GM13976 (cell line): ENCODE results near the gene SLC13A3.

ENCODE experiments used
- DNase-seq: peaks from one replicate; pipeline ENCODE4 v3.0.0; 2012; ENCODE audit warnings: low spot score
- CTCF ChIP-seq: IDR thresholded peaks from 2 replicates; pipeline ENCODE4 v1.5.1; 2012; ENCODE audit warnings: borderline replicate concordance, mild to moderate bottlenecking; ENCODE audit not compliant: insufficient read depth; ENCODE audit errors: extremely low read depth, missing control alignments, control extremely low read depth
- in situ Hi-C: fragments of 300-500 bp; cut with MboI; formaldehyde crosslinking; loops from one replicate; pipeline ENCODE4 v1.12.0; 2022; ENCODE audit warnings: low sequenced_read_pairs, mixed read lengths, inconsistent platforms; ENCODE audit not compliant: unreplicated experiment

The SLC13A3 gene

DNA sequence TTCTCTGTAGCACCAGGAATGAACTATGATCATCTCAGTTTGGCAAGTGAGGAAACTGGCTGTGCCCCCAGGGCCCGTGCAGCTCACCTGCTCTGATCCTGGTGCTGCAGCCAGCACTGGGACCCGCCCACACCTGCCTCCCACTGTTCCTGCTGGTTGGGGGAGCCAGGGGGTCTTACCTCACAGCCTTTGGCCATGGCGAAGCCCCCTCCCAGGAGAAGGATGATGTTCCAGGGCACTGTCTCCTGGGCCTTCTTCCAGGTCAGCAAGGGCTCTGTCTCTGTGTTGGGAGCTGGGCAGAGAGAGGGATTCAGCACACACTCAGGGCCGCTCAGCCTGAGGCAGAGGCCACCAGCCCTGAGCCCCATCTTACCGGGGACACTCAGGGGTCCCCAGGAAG, 75.9 kb downstream of the SLC13A3 start:
- no peak for TF ChIP-seq CTCF
- no peak for DNase-seq
- in situ Hi-C loops = no loop called here

- TF ChIP-seq CTCF = no peak
- in situ Hi-C loops = no loop called here
- no peak for DNase-seq
These were observed 77.3 kb downstream of the SLC13A3 start for GRCh38 chr20:46573788-46574584.

DNA sequence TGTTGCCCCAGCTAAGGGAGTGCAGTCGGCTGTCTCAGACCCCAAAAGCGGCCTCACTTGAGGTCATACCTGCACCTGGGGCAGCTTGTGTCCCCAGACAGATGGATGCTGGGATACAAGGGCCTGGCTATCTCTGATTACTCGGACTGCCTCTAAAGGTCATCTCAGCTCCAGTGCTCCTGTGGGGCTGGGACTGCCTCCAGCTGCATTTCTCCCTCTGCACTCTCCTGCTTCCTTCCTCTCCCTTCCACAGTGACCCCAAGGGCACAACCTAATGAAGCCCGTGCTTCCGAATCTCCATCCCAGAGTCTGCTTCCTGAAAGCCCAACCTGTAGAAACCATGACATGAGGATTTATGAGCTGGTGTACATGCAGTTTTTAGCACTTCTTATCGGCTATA, 78.0 kb downstream of the SLC13A3 start:
- in situ Hi-C loops = no loop called here
- DNase-seq = no peak

DNA sequence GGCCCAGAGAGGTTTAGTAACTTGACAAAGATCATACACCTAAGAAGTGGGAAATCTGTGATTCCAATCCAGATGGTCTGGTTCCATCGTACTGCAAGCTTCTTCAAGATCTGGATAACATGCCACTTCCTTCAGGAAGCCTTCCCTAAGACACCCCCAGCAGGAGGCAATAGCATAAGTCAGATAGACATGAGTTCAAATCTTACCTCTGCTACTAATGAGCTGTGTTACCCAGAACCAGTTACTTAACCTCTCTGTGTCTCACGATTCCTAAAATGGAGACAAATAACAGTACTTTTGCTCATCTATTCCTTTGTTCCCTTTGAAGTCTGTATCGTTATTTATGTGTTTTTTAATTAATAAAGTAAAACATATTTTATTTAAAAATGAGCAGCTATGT, 78.5 kb downstream of the SLC13A3 start:
- no peak for TF ChIP-seq CTCF
- in situ Hi-C loops = no loop called here
- DNase-seq = no peak

More for the DNA sequence above, 78.0 kb downstream of the SLC13A3 start:
- TF ChIP-seq CTCF = no peak

DNA sequence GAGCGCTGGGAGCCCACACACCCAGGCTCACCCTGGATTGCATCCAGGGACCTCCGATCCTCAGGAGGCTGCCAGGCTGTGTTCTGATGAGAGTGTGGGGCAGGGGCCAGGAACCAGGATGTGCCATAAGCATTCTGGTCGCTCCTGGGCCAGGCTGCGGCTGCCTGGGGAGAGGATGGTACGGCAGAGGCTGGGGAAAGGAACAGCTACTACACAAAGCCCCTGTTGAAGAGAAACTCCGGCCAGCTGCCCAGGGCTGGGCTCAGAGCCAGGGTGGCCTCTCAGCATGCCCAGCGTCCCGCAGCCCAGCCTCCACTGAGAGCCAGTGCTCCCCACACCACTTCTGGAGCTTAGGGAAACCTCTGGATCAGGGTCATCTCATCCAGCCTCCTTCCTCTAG, 79.1 kb downstream of the SLC13A3 start:
- DNase-seq = no peak
- TF ChIP-seq CTCF = no peak
- in situ Hi-C loops = no loop called here

DNA sequence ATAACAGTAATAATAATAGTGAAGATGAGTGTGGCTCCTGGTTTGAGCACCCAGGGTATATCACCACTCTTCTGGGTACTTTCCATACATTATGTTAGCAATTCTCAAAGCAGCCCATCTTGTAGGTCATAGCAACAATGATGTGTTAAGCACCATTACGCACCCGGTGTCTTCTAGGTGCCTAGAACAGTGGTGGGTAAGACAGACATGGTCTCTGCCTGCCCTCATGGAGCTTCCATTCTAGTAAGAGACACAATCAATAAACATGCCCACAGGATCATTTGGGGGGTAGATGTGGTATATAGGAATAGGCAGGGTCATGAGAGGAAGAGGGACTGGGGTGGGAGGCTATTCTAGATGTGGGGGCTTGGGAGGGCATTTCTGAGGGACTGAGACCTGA, 79.8 kb downstream of the SLC13A3 start:
- in situ Hi-C loops = no loop called here
- no peak for DNase-seq
- no peak for TF ChIP-seq CTCF
